NCI-H345 treated with DMSO at 0.1 percent for 48 hours (cell line): ENCODE results near the gene GNPDA1.

Experiments used
- DNase-seq: peaks from one replicate; lab custom pipeline; 2025; ENCODE audit not compliant: unreplicated experiment; lab: John Stamatoyannopoulos, UW

Gene GNPDA1

DNA sequence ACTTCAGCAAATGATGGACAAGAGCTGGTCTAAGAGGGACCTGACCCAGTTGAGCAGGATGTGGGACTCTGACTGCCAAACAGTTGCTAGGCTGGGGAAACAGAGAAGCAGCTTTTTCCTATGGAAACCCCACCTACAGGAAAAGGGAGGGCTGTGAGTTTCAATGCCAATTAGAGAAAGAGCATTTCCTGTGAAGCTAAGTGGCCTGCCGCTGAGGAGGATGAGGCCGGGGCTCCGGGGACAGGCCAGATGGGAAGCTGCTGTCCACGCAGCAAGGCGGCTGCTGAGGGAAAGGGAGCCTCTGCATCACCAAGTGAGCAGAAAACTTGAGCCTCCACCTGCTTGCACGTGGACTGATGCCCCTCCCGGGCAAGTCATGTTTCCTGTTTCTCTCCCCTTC, 54.7 kb downstream of the GNPDA1 start, which contains the start of gene PCDH12:
TSS of gene PCDH12 (minus strand) at position 90 of the 400 bp plus-strand sequence. CDS start 351 bp downstream, outside the sequence.
- DNase-seq = no peak

DNA sequence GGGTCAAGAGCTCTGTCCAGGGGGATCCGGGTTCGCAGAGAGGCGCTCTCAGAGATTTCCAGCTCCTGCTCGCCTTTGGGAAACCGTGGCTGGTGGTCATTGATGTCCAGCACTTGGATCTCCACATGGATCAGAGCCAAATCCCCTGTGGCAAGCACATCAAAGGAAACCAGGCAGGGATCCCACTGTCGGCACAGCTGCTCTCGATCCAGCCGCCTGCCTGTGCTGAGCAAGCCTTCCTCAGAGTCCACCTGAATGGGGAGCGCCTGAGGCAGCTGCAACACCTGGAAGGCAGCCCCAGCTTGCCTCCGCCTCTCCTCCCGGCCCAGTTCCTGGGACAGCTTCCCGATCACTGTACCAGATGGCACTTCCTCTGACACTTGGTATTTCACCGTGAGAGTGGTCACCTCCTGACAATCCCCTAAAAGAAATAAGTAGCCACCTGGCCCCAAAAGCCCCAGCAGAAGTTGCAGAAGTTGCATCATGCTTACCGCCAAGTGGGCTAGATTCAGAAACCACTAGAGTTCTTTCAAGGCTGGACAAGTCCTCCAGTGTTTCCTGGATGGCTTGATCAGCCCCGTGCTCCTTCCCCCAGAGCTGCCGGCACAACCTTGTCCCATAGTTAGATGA, 55.3 kb downstream of the GNPDA1 start:
- no peak for DNase-seq

DNA sequence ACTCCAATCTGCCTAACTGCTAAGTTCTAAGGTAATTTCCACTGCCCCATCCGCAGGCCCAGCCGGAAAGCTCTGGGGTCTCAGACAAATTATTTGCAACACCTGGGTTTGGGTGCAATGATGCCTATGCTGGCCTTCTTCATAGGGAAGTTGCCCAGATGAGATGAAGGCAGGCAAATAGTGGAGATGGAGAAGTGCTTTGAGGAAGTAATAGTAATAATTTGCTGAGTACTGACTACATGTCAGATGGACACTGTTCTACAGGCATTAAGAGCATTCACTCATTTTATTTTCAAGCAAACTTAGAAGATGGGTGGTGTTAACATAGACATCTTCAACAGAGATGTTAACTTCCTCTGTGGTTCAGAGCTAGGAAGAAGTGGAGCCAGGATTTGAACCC, 58.6 kb downstream of the GNPDA1 start:
- no peak for DNase-seq

DNA sequence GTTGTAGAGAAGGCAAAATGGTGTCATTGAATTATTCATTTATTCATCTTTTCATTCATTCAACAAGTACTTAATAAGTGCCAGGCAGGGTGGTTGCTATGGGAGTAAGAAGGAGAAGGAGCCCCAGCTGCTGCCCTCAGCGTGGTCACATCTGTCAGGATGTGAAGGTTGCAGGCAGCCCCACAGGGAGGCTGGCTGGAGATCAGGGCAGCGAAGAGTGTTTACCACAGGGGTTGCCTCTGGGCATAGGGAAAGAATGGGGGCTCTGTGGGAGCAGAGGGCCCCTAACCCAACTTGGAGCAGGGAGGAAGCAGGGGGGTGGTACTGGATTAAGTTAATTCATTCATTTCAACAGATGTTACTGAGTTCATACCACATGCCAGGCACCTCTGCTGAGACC, 60.8 kb downstream of the GNPDA1 start:
- no peak for DNase-seq

DNA sequence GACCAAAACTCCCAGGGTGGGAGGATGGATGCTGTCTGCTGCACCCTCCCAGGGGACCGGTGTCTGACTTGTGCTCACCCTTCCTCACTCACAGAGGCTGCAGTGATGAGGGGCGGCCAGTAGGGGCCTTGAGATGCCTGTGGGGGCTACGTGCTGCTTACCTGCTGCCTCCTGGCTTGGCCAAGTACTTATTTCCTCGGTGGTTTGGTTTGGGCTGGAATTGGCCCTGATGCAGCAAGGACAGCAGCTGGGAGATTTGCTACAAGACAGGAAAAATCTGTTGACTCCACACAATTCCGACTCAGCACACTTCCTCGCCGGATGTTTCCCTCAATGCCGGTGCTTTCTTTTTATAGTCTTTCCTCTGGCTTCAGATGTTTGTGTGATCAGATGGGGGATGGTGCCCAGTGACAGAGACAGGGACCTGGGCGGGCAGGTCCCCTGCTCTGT, 61.5 kb downstream of the GNPDA1 start:
- DNase-seq = no peak
